ENCODE results near the gene ZNF408.

Gene ZNF408

DNA sequence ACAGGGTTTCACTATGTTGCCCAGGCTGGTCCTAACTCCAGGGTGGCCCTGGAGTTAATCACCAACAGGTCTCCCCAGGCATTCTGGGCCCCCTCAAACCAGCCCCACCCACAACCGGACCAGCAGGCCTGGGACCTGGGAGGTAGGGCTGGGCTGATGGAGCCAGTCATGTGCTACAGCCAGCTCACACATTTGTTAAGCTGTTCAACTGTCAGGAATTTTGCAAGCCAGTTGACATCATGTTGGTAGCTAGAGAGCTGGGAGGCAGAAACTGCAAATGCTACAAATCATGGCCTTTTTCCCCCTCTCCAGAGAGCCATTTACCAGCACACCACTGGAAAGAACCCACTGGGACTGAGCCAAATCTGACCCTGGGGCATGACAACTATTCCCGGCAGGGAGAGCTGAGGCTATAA is 7.2 kb upstream of the ZNF408 start:
- H3K4me3 ChIP-seq (ENCODE audit: low read depth, low read length), result no peak overlapping the region
- CTCF ChIA-PET, result interaction anchor here (0.7 to 1.3 kb wide), 2 partner anchors 10 to 27 kb away, joined by 3 to 5 read pairs; no protein-coding TSS in a partner anchor
- no peak for TF ChIP-seq CTCF (IDR thresholded peaks at IDR 0.05; ENCODE audit: insufficient read depth, low read length, missing control alignments)
- POLR2A ChIA-PET, result no interaction called here
- peak; percentile 67 for DNase-seq (ENCODE audit: low read depth, low spot score)

GRCh38 chr11:46694072-46694471 is 6.8 kb upstream of the ZNF408 start:
- POLR2A ChIA-PET, result interaction anchor here (0.6 kb wide), 1 partner anchor 31 kb away, joined by 3 read pairs; no protein-coding TSS in a partner anchor
- CTCF ChIA-PET, result interaction anchor here (1.3 kb wide), 1 partner anchor 10 kb away, joined by 5 read pairs; no protein-coding TSS in a partner anchor
- no peak overlapping the region for H3K4me3 ChIP-seq (ENCODE audit: low read depth, low read length)
- TF ChIP-seq CTCF (IDR thresholded peaks at IDR 0.05; ENCODE audit: insufficient read depth, low read length, missing control alignments), result no peak
- DNase-seq (ENCODE audit: low read depth, low spot score), result no peak

- CTCF ChIA-PET, result interaction anchor here (1.2 to 1.3 kb wide), 2 partner anchors 11 to 20 kb away, joined by 3 to 5 read pairs; no protein-coding TSS in a partner anchor
- POLR2A ChIA-PET, result interaction anchor here (0.6 kb wide), 2 partner anchors 13 to 31 kb away, joined by 3 read pairs; no protein-coding TSS in a partner anchor
- TF ChIP-seq CTCF (IDR thresholded peaks at IDR 0.05; ENCODE audit: insufficient read depth, low read length, missing control alignments), result no peak
- DNase-seq (ENCODE audit: low read depth, low spot score), result no peak
- no peak overlapping the region for H3K4me3 ChIP-seq (ENCODE audit: low read depth, low read length)
These were observed 6.2 kb upstream of the ZNF408 start for GRCh38 chr11:46694607-46695006.

DNA sequence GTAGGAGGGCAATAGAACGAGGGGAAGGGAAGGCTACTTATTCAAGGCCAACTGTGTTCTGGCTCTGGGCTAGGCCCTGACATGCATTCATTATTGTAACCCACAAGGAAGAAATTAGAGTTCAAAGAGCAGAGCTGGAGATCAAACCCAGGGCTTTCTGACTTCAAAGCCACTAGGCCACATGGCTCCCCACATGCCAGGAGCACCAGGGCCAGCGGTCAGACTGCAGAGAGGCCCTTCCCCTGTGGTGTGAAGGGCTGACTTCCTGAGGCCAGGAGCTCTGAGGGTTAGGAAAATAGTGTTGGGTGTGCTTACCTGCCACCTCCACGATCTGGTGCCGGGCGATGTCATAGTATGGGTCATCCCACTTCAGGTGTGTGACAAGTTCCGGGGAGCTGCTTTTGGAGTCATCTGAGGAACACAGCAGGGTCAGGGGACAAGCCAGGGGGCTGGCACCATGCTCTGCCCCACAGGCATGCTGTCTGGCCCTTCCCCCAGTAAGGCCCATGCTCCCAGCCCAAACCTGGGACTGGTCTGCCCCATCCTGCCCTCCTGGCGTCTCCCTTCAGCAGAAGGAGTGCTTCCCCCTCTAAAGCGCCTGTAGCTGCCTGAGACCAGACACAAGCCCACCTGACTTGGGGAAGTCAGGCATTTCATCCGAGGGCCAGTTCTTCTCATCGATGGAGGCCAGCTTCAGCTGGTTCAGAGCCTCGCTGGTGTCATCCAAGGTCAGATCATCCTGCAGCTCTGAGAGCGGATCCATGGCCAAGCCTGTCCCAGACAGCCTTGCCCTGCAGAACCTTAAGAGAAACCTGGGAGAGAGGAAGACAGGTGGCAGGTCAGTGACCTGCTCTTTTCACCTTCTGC is 5.3 kb upstream of the ZNF408 start:
- TF ChIP-seq CTCF (IDR thresholded peaks at IDR 0.05; ENCODE audit: insufficient read depth, low read length, missing control alignments), result no peak
- POLR2A ChIA-PET, result interaction anchor here (1.0 to 1.8 kb wide), 2 partner anchors 8 to 25 kb away, joined by 3 to 7 read pairs; no protein-coding TSS in a partner anchor
- no peak overlapping the region for H3K4me3 ChIP-seq (ENCODE audit: low read depth, low read length)
- no peak for DNase-seq (ENCODE audit: low read depth, low spot score)
- CTCF ChIA-PET, result interaction anchor here (0.5 to 1.2 kb wide), 2 partner anchors 9 to 21 kb away, joined by 3 read pairs; no protein-coding TSS in a partner anchor

- no peak for DNase-seq (ENCODE audit: low read depth, low spot score)
- CTCF ChIA-PET, result no interaction called here
- POLR2A ChIA-PET, result interaction anchor here (1.0 to 1.8 kb wide), 4 partner anchors 8 to 25 kb away, joined by 3 to 7 read pairs (median 4); no protein-coding TSS in a partner anchor
- no peak for TF ChIP-seq CTCF (IDR thresholded peaks at IDR 0.05; ENCODE audit: insufficient read depth, low read length, missing control alignments)
- H3K4me3 ChIP-seq (ENCODE audit: low read depth, low read length), result no peak overlapping the region
These were observed 4.6 kb upstream of the ZNF408 start for GRCh38 chr11:46696212-46696558.

GRCh38 chr11:46697303-46697702 is 3.5 kb upstream of the ZNF408 start:
- H3K4me3 ChIP-seq (ENCODE audit: low read depth, low read length), result no peak overlapping the region
- CTCF ChIA-PET, result no interaction called here
- POLR2A ChIA-PET, result interaction anchor here (1.1 to 1.8 kb wide), 4 partner anchors 10 to 22 kb away, joined by 3 to 7 read pairs (median 4); no protein-coding TSS in a partner anchor
- DNase-seq (ENCODE audit: low read depth, low spot score), result no peak
- no peak for TF ChIP-seq CTCF (IDR thresholded peaks at IDR 0.05; ENCODE audit: insufficient read depth, low read length, missing control alignments)
